ENCODE results near the gene AEN.
A peak's percentile ranks its signal among the peaks of the same experiment; 100 is the strongest.
"Not testable (repeated sequence)": the region's sequence is repeated elsewhere in the genome, so short reads cannot be mapped to it uniquely, and the experiment has no call there.

The AEN gene

DNA sequence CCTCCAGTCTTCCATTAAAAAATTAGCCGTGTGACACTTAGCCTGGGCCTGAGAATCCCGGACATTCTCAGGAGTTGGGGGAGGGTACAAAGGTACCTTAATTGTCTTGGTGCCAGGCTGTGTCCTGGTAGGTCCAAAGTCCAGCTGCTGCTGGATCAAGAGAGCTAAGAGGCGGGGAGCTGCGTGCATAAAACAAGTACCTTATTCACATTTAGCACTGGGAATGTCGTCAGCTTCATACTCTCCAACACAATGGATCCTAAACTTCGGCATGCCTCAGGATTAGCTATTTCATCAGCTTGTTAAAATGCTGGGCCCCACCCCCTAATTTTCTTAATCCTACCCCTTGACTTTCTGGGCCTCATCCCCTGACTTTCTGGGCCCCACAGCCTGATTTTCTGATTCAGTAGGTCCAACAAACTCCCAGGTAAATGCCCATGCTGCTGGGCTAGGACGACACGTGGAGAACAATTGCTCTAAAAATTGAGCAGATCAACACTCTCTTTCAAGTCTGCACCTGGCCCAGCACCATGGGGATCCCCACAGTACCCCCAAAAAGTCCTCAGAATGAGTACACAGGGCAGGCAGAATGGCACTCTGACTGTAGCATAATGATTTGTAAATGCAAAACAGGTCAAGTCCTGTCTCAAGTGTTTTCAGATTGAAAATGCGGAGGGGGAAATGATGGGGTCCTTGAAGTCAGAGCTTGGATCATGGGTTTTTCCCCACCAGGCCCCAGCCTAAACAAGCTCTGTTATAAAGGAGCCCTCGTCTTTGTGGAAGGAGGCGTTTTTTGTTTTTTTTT is 5.6 kb upstream of the AEN start:
- no peak for DNase-seq

DNA sequence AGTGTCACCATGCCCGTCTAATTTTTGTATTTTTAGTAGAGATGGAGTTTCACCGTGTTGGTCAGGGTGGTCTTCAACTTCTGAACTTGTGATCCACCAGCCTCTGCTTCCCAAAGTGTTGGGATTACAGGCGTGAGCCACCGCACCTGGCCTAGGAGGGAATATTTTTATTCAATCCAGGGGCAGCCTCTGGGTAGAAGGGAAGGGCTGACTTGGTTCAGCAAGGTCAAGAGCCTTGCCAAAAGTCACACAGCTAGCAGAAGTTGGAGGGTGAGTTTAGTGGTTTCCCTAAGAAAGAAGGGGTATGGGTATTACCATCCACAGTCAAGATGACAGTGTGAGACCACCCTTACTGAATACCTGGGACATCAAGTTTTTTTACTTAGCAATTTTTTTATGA is 4.9 kb upstream of the AEN start:
- DNase-seq = no peak

DNA sequence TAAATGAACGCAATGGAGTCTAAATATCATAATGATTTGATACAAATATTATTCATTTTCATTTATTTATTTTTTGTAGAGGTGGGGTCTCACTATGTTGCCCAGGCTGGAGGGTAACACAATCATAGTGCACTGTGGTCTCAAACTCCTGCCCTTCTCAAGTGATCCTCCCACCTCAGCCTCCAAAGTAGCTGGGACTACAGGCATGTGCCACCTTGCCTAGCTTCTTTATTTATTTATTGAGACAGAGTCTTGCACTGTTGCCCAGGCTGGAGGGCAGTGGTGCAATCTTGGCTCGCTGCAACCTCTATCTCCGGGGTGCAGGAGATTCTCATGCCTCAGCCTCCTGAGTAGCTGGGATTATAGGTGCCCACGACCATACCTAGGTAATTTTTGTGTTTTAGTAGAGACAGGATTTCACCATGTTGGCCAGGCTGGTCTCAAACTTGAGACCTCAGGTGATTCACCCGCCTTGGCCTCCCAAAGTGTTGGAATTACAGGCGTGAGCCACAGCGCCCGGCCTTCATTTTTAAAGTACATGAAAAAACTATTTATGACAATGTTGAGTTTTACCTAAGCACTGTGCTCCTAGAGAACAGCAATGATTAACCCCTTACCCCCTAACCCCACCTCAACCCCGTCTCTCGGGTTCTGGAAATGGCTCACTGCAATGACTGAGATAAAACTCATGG is 4.0 kb upstream of the AEN start:
- no peak for DNase-seq

DNA sequence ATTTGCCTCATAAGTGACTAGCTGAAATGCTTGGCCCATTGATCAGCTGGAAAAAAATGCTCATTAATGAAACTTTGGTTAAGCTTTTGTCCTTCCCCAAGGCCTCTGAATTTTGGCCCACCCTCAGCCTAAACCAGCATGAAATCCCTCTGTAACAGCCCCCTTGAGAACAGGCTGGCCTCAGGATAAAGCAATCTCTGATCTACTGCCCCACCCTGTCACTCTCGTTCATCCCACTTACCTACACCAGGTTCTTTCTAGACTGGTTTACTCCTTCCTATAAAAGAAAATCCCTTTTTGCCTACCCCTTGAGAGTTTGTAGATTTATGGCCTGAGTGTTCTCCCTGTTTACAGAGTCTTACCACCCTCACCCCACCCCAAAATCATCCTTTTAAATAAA is 3.4 kb upstream of the AEN start:
- no peak for DNase-seq

DNA sequence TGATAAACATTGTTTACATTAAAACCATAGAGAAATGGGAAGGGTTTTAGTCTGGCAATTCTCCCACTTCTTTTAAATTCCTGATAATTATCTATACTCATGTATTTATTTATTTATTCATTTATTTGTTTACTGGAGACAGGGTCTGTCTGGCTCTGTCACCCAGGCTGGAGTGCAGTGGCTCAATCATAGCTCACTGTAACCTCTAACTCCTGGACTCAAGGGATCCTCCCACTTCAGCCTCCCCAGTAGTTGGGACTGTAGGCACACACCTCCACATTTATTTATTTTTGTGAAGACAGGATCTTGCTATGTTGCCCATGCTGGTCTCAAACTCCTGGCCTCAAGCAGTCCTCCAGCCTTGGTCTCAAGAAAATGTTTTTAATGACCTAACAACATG is 2.5 kb upstream of the AEN start:
- DNase-seq = no peak

DNA sequence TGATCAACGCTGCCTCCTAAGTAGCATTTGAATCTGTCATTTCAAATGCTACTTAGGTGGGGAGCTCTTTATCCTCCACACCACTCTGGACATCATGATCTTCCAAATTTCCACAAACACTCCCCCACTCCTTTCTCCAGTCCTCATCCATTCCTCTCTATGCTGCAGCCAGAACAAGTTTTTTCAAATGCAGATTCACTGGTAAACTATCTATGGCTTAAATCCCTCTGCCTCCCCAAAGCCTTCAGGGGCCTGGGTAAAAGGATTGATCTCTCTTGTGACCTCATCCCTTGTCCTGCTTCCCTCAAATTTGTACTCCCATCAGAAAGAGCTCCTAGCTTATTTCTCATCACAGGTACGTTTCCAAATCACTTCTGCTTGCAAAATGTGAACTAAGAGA is 1.3 kb upstream of the AEN start:
- no peak for DNase-seq

DNA sequence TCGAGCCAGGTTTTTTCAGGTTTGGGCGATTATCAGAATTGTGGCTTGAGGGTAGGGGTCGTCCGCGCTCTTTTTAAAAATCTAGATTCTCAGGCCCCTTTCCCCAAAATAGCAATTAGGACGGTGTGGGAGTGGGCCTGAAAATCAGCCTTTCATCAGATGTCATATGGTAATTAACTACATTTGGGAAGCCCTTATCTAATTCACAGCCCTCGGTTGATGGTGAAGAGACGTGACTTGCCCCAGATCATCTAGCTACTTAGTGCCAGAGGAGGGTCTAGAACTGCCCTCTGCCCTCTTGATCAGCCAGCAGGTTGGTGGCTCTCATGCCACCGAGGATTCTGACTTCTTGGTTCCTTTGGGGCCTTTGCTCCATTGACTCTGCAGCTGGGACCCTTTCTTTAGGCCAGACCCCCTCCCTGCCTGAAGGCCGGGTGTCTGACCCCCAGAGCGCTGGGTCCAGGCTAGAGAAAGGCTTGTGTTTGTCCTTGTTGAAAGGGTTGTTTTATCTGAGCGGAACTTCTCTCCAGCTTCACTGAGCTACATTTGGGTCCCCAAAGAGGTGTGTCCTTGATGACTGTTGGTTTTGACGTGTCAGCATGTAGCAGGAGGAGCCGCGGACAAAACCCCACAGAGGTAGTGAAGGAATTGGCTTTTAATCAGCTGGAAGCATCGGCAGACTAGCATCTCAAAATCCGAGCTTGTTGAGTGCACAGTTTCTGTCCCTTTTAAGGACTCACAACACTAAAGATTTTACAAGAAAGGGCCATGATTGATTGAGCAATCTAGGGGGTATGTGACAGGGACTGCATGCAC is 857 bp downstream of the AEN start:
- DNase-seq = no peak

DNA sequence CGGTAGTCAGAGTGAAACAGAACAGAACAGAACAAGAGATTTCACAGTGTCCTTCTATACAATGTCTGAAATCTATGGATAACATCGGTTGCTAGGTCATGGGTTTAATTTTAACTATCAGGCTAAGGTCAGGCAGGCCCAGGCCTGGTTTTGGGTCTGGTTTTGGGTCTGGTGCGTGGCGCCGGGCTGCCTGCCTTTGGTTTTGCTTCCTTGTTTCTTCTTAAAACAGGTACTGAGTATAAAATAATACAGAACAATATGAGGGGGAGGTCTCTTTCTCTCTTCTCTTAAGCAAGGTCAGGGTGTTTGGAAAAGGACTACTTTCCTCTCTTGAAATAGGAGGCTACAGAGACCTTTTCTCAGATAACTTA is 1.4 kb downstream of the AEN start:
- DNase-seq = no peak

DNA sequence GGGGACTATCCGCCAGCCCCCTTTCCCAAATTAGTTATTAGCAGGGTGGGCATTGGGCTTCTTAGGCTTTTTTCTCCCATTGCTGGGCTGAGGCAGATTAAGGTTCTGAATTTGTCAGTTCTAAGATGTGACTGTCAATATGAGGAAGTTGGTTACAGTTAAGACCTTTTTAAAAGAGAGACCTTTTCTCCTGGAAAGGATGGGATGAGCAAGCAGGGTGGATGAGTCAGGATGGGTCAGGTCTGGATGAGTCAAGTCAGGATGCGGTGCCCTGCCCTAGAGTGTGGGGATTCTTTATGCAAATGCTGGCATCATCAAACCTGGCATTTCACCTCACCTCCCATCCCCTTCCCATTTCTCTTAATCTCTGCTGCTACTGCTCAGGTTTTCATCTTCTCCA is 1.9 kb downstream of the AEN start:
- no peak for DNase-seq

DNA sequence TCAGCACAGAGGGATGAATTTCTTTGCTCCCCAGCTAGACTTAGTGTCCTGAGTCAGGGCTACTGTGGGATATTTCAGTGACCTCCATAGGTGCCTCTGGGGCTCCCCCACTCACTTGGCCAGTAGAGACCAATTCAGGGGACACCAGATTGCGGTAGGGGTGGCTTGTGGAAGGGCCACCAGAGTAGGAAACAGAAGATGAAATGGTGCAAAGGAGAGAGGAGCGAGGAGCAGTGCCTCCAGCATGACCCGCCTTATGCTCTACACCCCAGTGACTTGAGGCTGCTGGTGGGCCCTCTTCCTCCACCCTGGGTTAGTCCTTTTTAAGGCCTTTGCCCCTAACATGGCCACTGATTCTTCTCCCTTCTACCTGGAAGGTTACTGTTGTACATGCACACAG is 2.5 kb downstream of the AEN start:
- no peak for DNase-seq

DNA sequence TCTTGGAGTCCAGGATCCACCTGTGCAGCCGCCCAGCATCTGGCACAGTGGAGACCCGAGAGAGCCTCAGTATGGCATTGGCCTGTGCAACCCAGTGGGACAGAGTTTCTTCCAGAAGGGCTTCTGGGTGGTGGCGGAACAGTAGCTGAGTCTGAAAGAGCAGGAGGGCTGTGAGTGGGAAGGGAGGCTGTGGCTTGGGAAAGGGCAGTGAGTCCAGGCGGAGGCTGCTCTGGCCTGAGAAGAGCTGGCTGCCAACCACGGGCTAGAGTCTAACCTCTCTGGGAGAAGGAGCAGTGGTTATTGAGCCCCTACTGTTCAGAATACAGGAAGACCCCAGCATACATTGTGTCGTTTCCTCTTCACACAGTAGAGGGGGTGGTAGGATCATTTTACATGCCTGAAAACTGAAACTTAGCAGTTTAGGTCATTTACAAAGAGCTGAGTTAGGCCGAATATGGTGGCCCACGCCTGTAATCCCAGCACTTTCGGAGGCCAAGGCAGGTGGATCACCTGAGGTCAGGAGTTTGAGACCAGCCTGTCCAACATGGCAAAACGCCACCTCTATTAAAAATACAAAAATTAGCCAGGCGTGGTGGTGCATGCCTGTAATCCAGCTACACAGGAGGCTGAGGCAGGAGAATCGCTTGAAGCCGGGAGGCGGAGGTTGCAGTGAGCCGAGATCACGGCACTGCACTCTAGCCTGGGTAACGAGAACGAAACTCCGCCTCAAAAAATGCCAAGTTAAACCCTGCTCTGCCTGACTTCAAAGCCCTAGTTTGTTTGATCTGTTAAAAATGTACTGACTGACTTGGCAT is 3.2 kb downstream of the AEN start:
- no peak for DNase-seq

DNA sequence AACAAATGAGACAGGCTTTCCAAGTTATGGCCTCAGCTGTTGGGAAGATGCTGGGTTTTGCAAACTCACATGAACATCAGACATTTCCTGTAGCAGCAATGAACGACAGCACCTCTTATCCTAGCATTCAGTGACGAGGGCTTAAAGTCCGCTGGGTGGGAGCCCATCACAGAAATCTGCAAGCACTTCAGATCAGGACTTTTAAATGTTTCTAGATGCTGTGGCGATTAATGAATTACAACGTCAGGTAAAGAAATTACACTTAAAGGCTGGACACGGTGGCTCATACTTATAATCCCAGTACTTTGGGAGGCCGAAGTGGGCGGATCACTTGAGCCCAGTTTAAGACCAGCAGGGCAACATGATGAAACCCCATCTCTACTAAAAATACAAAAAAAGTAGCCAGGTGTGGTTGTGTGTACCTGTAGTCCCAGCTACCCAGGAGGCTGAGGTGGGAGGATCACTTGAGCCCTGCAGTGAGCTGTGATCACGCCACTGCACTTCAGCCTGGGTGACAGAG is 3.9 kb downstream of the AEN start:
- no peak for DNase-seq

DNA sequence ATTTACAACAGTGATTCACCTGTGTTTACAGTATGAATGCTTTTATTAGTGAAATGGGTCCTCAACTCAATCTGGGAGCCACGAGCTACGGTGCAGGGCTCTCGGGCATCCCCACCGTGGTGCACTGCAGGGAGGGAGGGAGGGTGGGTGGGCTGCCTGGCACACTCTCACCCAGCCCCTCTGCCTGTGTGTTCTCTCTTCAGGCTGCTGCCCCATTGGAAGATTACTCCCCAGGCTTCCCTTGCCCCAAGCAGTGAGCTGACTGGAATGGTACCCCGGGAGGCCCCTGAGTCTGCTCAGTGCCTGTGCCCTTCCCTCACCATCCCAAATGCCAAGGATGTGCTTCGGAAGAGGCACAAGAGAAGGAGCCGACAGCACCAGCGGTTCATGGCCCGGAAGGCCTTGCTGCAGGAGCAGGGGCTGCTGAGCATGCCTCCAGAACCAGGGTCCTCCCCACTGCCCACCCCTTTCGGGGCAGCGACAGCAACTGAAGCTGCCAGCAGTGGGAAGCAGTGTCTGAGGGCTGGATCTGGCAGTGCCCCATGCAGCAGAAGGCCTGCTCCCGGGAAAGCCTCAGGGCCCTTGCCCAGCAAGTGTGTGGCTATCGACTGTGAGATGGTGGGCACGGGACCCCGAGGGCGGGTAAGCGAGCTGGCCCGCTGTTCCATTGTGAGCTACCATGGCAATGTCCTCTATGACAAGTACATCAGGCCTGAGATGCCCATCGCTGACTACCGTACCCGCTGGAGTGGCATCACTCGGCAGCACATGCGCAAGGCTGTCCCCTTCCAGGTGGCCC is 5.0 kb downstream of the AEN start:
- no peak for DNase-seq

DNA sequence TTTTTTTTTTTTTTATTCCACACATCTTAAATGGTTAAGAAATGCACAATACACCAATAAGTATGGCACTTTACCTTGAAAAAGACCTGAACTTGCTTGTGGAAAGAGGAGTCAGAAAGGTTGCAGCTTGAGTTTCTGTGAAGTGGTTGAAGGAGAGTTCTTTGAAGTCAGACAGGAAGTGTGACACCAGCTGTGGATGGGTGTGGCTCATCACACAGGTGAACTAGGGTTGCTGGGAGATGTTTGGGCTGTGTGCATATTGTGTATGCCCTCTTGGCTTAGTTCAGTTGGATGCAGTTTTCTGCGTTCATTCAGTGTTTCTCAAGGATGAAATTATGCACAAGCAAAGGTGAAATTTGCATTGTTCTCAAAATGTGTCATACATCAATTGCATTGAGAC is 6.3 kb downstream of the AEN start:
- DNase-seq = no peak

DNA sequence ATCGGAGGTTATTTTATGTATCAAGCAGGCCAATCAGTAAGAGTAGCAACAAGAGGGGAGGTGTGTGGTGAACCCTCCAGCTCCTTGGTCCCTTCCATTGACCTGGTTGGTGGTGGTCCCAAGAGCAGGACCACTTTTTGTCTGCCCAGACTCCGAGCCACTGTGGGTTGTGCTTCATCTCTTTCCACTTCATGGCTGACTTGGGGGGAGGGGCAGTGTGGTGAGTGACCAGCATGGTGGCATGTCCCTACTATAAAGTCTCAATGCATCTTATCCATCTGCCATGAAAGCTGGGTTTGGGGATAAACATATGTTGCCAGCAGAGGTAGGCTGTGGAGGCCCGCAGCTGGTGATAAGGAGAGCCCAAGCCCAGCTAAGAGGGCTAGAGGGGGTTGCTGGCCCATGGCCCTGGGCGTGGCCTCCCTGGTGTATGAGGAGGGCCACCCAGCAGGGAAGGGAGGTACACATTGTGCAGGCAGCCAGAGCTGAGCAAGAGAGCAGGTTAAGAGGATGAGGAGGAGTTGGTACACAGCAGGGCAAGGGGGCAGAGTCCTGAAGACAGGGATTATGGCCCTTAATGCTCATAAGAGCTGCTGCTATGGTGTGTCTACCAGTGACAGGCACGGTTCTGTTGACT is 7.0 kb downstream of the AEN start:
- no peak for DNase-seq

DNA sequence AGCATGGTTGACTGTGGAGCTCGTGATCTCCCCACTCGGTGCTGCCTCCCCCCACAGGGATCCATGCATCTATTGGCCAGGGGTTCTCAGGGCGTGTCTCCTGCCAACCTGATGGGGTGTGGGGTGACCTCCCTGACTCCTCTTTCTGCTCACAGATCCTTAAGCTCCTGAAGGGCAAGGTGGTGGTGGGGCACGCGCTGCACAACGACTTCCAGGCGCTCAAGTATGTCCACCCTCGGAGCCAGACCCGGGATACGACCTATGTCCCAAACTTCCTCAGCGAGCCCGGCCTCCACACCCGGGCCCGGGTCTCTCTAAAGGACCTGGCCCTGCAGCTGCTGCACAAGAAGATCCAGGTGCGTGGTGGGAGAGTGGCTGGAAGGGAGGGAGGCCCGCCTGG is 7.9 kb downstream of the AEN start:
- DNase-seq = no peak

DNA sequence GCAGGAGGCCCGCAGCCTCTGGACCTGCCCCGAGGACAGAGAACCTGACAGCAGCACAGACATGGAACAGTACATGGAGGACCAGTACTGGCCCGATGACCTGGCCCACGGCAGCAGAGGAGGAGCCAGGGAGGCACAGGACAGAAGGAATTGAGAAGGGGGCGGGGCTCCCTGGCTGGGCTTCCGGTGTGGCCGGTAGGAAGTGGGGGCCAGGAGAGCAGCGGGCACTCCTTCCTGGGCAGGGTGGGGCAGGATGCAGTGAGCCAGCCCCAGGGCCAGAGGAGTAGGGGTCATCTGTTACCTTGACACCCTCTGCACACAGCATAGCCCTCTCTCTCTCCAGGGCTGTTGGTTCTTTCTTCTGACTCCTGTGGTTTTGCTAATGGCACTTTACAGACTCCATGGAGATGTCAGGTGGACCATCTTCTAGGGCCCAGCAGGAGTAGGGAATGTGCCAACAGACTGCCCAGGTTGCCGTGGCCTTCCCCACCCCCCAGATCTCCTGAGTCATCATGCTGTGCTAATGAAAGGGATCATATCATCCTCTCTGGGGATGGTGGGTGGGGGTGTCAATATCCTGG is 9.1 kb downstream of the AEN start:
- DNase-seq = peak; percentile 80

DNA sequence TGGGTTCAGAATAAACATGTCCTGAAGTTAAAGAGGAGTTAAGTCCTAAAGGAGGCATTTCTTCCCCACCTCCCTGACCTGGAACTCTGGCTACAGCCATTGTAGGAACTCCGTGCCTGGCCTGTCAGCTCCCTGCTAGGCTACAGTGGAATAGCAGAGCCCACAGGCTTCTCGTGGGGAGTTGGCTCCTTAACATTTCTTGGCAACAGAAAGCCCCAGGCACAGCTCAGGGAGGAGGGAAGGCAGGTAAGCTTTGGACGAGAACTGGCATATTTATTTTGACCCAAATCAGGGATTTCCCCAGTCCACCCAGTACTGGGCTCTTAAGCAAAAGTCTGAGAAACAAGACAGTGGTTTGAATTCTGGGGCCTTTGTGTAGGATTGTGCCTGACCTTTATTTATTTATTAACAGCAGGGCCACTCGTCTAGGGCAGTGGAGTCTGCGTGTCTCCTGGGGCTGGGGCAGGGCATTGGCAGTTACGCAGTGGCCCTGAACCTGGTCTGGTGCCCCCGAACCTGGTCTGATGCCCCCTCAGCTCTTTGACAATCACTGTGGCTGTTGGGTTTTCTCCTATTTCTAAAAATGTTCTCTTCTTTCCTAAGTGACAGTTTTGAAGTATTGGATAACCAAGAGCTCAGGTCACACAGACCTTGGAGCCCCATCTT is 9.8 kb downstream of the AEN start:
- DNase-seq = no peak

DNA sequence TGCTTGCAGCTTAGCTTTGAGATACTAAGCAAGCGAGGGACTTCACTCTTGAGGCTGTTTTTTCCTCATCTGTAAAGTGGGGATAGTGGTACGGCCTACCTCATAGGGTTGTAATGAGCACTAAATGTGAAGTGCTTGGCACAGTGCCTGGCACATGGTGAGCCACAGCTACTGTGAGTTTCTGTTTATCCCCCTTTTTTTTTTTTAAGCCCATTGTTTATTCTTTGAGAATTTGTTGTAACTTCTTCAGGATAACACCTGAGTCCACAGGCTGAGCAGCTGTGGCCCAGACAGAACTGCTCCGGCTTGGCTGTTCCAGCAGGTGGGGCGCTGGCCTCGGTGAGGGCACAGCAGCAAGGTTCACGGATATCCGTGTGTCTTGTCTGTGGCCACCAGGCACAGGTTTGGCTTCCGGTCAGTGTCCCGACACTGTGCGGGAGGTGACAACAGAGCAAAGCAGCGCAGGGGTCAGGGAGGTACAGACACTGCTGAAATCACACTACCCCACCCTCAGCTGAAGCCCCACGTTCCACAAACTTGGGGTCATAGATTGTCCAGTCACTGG is 10.4 kb downstream of the AEN start:
- DNase-seq = no peak

DNA sequence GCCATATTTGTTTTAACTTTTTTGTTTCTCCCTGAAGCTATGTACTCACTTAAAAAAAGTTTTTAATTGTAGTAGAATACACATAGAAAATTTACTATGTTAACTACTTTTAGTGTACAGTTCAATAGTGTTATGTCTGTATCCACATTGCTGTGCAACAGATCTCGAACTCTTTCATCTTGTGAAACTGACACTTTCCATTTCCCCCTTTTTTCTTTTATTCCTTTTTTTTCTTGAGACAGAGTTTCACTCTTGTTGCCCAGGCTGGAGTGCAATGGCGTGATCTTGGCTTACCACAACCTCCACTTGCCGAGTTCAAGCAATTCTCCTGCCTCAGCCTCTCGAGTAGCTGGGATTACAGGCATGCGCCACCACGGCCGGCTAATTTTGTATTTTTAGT is 11.7 kb downstream of the AEN start:
- DNase-seq = not testable (repeated sequence)
